Measurements from ENCODE around the gene PRDM15. TPM values are rescaled to one million over a fixed set of nuclear protein-coding genes. Genes with fewer than 3 reads are reported as not detected.
A peak's percentile ranks its signal among the peaks of the same experiment; 100 is the strongest.

PRDM15 gene
- total RNA-seq, 4 donors from 2014 or later: 6.4 to 88.4 (median 21.1) TPM

GRCh38 chr21:41805038-41805437 is 74.1 kb downstream of the PRDM15 start:
- Histone ChIP-seq H3K9me3 (no peaks in the 10 kb centered on the region), H3K36me3 (no peaks in the 10 kb centered on the region), H3K27me3 (no peaks in the 10 kb centered on the region), H3K4me1 (peaks cover 0 to 6% (median 3%) of the 10 kb centered on the region in 4 donors), H3K4me3 (no peak overlapping the region), H3K27ac (no peak overlapping the region)
- in situ Hi-C loops (cut with MboI; ENCODE audit: low pct_ligation_motif_present in 1 of 4, low pct_unique_long_range_greater_than_20kb in 1 of 4, low sequenced_read_pairs in 3 of 4) (loop anchor here in 3 of 4 donors (25.0 kb wide), 2 partner anchors 107 to 307 kb away; no protein-coding TSS in a partner anchor), intact Hi-C loops (cut with DNase I; ENCODE audit: low total_unique reads) (no loop called here)
- no peak for DNase-seq
- TF ChIP-seq POLR2AphosphoS5 (IDR thresholded peaks at IDR 0.05): no peak
- no peak for TF ChIP-seq EP300 (IDR thresholded peaks at IDR 0.05; ENCODE audit: low read depth)
- TF ChIP-seq POLR2A (IDR thresholded peaks at IDR 0.05): no peak
- TF ChIP-seq CTCF (IDR thresholded peaks at IDR 0.05): no peak
- WGBS, 2 donors (ENCODE audit: low coverage in 1 of 2): 87 to 89% methylated on average over 3 to 10 of the region's 10 CpGs

GRCh38 chr21:41804381-41804780 is 74.8 kb downstream of the PRDM15 start:
- TF ChIP-seq EP300 (IDR thresholded peaks at IDR 0.05; ENCODE audit: low read depth) (no peak), POLR2AphosphoS5 (IDR thresholded peaks at IDR 0.05) (no peak), CTCF (IDR thresholded peaks at IDR 0.05) (no peak), POLR2A (IDR thresholded peaks at IDR 0.05) (no peak)
- intact Hi-C loops (cut with DNase I; ENCODE audit: low total_unique reads): no loop called here
- Histone ChIP-seq H3K9me3 (no peaks in the 10 kb centered on the region), H3K4me3 (no peak overlapping the region), H3K4me1 (peaks cover 0 to 6% (median 3%) of the 10 kb centered on the region in 4 donors), H3K27me3 (no peaks in the 10 kb centered on the region), H3K36me3 (no peaks in the 10 kb centered on the region), H3K27ac (no peak overlapping the region)
- 99% methylated on average over 10 of the region's 10 CpGs; no CpG with 5 or more reads in 1 of the 2 donors for WGBS, 2 donors (ENCODE audit: low coverage in 1 of 2)
- in situ Hi-C loops (cut with MboI; ENCODE audit: low pct_ligation_motif_present in 1 of 4, low pct_unique_long_range_greater_than_20kb in 1 of 4, low sequenced_read_pairs in 3 of 4): loop anchor here in 3 of 4 donors (25.0 kb wide), 2 partner anchors 108 to 308 kb away; no protein-coding TSS in a partner anchor
- DNase-seq: no peak

- 88% methylated on average over 10 of the region's 13 CpGs; no CpG with 5 or more reads in 1 of the 2 donors for WGBS, 2 donors (ENCODE audit: low coverage in 1 of 2)
- TF ChIP-seq EP300 (IDR thresholded peaks at IDR 0.05; ENCODE audit: low read depth) (no peak), POLR2AphosphoS5 (IDR thresholded peaks at IDR 0.05) (no peak), POLR2A (IDR thresholded peaks at IDR 0.05) (no peak), CTCF (IDR thresholded peaks at IDR 0.05) (no peak)
- Histone ChIP-seq H3K9me3 (no peaks in the 10 kb centered on the region), H3K27me3 (no peaks in the 10 kb centered on the region), H3K27ac (no peak overlapping the region), H3K36me3 (no peaks in the 10 kb centered on the region), H3K4me3 (no peak overlapping the region), H3K4me1 (peaks cover 0 to 6% (median 3%) of the 10 kb centered on the region in 4 donors)
- no peak for DNase-seq
- in situ Hi-C loops (cut with MboI; ENCODE audit: low pct_ligation_motif_present in 1 of 4, low pct_unique_long_range_greater_than_20kb in 1 of 4, low sequenced_read_pairs in 3 of 4): loop anchor here in 3 of 4 donors (25.0 kb wide), 2 partner anchors 109 to 309 kb away; no protein-coding TSS in a partner anchor
- intact Hi-C loops (cut with DNase I; ENCODE audit: low total_unique reads): no loop called here
Observed at GRCh38 chr21:41803316-41803715, 75.8 kb downstream of the PRDM15 start.

GRCh38 chr21:41802684-41803083 is 76.5 kb downstream of the PRDM15 start:
- Histone ChIP-seq H3K27me3 (no peaks in the 10 kb centered on the region), H3K36me3 (no peaks in the 10 kb centered on the region), H3K9me3 (no peaks in the 10 kb centered on the region), H3K4me3 (no peak overlapping the region), H3K27ac (peak overlapping the region in 1 of 4 donors; percentile 31), H3K4me1 (peaks cover 0 to 6% (median 3%) of the 10 kb centered on the region in 4 donors)
- peak; percentile 26 for DNase-seq
- in situ Hi-C loops (cut with MboI; ENCODE audit: low pct_ligation_motif_present in 1 of 4, low pct_unique_long_range_greater_than_20kb in 1 of 4, low sequenced_read_pairs in 3 of 4): loop anchor here in 3 of 4 donors (25.0 kb wide), 2 partner anchors 110 to 310 kb away; no protein-coding TSS in a partner anchor
- TF ChIP-seq CTCF (IDR thresholded peaks at IDR 0.05) (no peak), POLR2AphosphoS5 (IDR thresholded peaks at IDR 0.05) (no peak), POLR2A (IDR thresholded peaks at IDR 0.05) (no peak), EP300 (IDR thresholded peaks at IDR 0.05; ENCODE audit: low read depth) (no peak)
- WGBS, 2 donors (ENCODE audit: low coverage in 1 of 2): 77 to 79% methylated on average over 19 of the region's 19 CpGs
- intact Hi-C loops (cut with DNase I; ENCODE audit: low total_unique reads): no loop called here

Measured in transverse colon (tissue), 4 donors.